Panc1 (cell line): Measurements from ENCODE around the gene DMRT2. TPM values are rescaled to one million over a fixed set of nuclear protein-coding genes. Genes with fewer than 3 reads are reported as not detected.

Experiments
- ATAC-seq: fragments of 200-7000 bp; cut with Tn5 transposase; 2 replicates; pipeline ENCODE4 v1.9.1; 2020; ENCODE audit warnings: mild to moderate bottlenecking, moderate library complexity
- BruUV-seq: library from RNA; stranded (reverse); fragments of 400-500 nt; replicated peaks from 2 replicates; lab custom pipeline; 2021; lab: Mats Ljungman, UMichigan
- CTCF ChIA-PET: fragments of 300-600 bp; sonication (Branson Sonifier 250); formaldehyde crosslinking; loops from one replicate; lab custom pipeline; 2022; ENCODE audit warnings: antibody characterized with exemption; lab: Charles Lee
- POLR2A ChIA-PET: fragments of 300-600 bp; sonication (Branson Sonifier 250); formaldehyde crosslinking; loops from one replicate; lab custom pipeline; 2022; ENCODE audit warnings: antibody characterized with exemption; lab: Charles Lee
- DNase-seq: peaks from one replicate; pipeline ENCODE4 v3.0.0-alpha.2; 2010; ENCODE audit warnings: low read depth, low spot score
- H3K27ac ChIP-seq: 2 replicates; pipeline ENCODE4 v1.5.1; 2011; ENCODE audit warnings: mild to moderate bottlenecking, low read length, inconsistent platforms
- H3K27me3 ChIP-seq: fragments of 200-500 bp; sonication (Bioruptor generic); 2 replicates; pipeline ENCODE4 v1.6.0; 2014; ENCODE audit warnings: low read length, inconsistent platforms; ENCODE audit not compliant: control insufficient read depth, insufficient read depth
- H3K36me3 ChIP-seq: fragments of 200-500 bp; sonication (Bioruptor generic); 2 replicates; pipeline ENCODE4 v1.5.1; 2014; ENCODE audit warnings: inconsistent platforms, mild to moderate bottlenecking, low read length, moderate library complexity; ENCODE audit not compliant: control insufficient read depth, insufficient read depth
- H3K4me1 ChIP-seq: 2 replicates; pipeline ENCODE4 v1.5.1; 2011; ENCODE audit warnings: inconsistent platforms, mild to moderate bottlenecking, low read length, moderate library complexity; ENCODE audit not compliant: control insufficient read depth, insufficient read depth
- H3K4me3 ChIP-seq, 2 experiments: 2 replicates each; pipeline ENCODE4 v1.5.1; 2011 to 2012; ENCODE audit warnings: low read depth in 2 of 2, low read length in 2 of 2, mild to moderate bottlenecking in 2 of 2, inconsistent platforms in 1 of 2, moderate library complexity in 1 of 2
- H3K9me3 ChIP-seq: fragments of 200-500 bp; sonication (Bioruptor generic); 2 replicates; pipeline ENCODE4 v1.5.1; 2014; ENCODE audit warnings: low read depth, mild to moderate bottlenecking, inconsistent platforms, low read length, moderate library complexity; ENCODE audit not compliant: control insufficient read depth, insufficient read depth
- CTCF ChIP-seq: fragments of 450-650 bp; IDR thresholded peaks from 2 replicates; pipeline ENCODE4 v1.5.1; 2017; ENCODE audit warnings: mild to moderate bottlenecking
- POLR2AphosphoS5 ChIP-seq: IDR thresholded peaks from 2 replicates; pipeline ENCODE4 v1.6.1; 2012; ENCODE audit warnings: mild to moderate bottlenecking, low read depth, low read length, moderate library complexity
- REST ChIP-seq, 2 experiments: IDR thresholded peaks; 2 replicates each; pipeline ENCODE4 v1.6.1; 2011 to 2012; ENCODE audit warnings: low read depth in 2 of 2, control low read depth in 1 of 2, low read length in 1 of 2, mild to moderate bottlenecking in 1 of 2, moderate library complexity in 1 of 2; ENCODE audit not compliant: insufficient read depth in 1 of 2
- SIN3A ChIP-seq: IDR thresholded peaks from 2 replicates; pipeline ENCODE4 v1.6.1; 2012; ENCODE audit warnings: low read depth, mild to moderate bottlenecking, low read length, moderate library complexity, borderline replicate concordance; ENCODE audit not compliant: insufficient read depth
- TCF7L2 ChIP-seq: IDR thresholded peaks from 2 replicates; pipeline ENCODE4 v1.6.1; 2011; ENCODE audit warnings: mild to moderate bottlenecking, low read depth, low read length, inconsistent platforms
- in situ Hi-C: cut with HindIII; loops from 2 replicates; pipeline ENCODE4 v1.10.0; 2016; ENCODE audit warnings: low sequenced_read_pairs, low pct_unique_long_range_greater_than_20kb
- intact Hi-C: fragments of 100-400 bp; cut with micrococcal nuclease; formaldehyde crosslinking; loops from one replicate; pipeline ENCODE4 v1.10.0; 2022; ENCODE audit not compliant: unreplicated experiment
- total RNA-seq: library from RNA; stranded (reverse); gene quantifications from one replicate; pipeline ENCODE4 v1.2.1, GENCODE V29; 2021; ENCODE audit not compliant: unreplicated experiment

The DMRT2 gene
- total RNA-seq, 1 experiment from 2014 or later, result not detected

- H3K4me3 ChIP-seq, result no peak overlapping the region
- no peaks in the 10 kb centered on the region for H3K27me3 ChIP-seq
- ChIA-PET CTCF (no interaction called here), POLR2A (no interaction called here)
- no peaks in the 10 kb centered on the region for H3K9me3 ChIP-seq
- TF ChIP-seq REST (IDR thresholded peaks at IDR 0.05; ENCODE audit: insufficient read depth in 1 of 2, low read depth in 2 of 2, low read length in 1 of 2) (no peak), CTCF (no peak), POLR2AphosphoS5 (no peak), TCF7L2 (no peak), SIN3A (no peak)
- DNase-seq, result no peak
- no peaks in the 10 kb centered on the region for H3K4me1 ChIP-seq
- intact Hi-C loops (no loop called here), in situ Hi-C loops (no loop called here)
- no peak overlapping the region for H3K27ac ChIP-seq
- no peaks in the 10 kb centered on the region for H3K36me3 ChIP-seq
- no TSS peak for BruUV-seq
- ATAC-seq, result no peak
These were observed 15.9 kb upstream of the DMRT2 start for GRCh38 chr9:1034271-1034670.

- H3K4me1 ChIP-seq, result no peaks in the 10 kb centered on the region
- in situ Hi-C loops (no loop called here), intact Hi-C loops (no loop called here)
- ChIA-PET POLR2A (no interaction called here), CTCF (no interaction called here)
- H3K27ac ChIP-seq, result no peak overlapping the region
- H3K9me3 ChIP-seq, result no peaks in the 10 kb centered on the region
- H3K27me3 ChIP-seq, result no peaks in the 10 kb centered on the region
- DNase-seq (no peak), ATAC-seq (no peak)
- H3K4me3 ChIP-seq, result no peak overlapping the region
- BruUV-seq, result no TSS peak
- no peaks in the 10 kb centered on the region for H3K36me3 ChIP-seq
- TF ChIP-seq CTCF (no peak), TCF7L2 (no peak), POLR2AphosphoS5 (no peak), SIN3A (no peak), REST (IDR thresholded peaks at IDR 0.05; ENCODE audit: insufficient read depth in 1 of 2, low read depth in 2 of 2, low read length in 1 of 2) (no peak)
These were observed 10.6 kb upstream of the DMRT2 start for GRCh38 chr9:1039589-1039988.
